ENCODE measurements around the gene PHYKPL.

The PHYKPL gene

DNA sequence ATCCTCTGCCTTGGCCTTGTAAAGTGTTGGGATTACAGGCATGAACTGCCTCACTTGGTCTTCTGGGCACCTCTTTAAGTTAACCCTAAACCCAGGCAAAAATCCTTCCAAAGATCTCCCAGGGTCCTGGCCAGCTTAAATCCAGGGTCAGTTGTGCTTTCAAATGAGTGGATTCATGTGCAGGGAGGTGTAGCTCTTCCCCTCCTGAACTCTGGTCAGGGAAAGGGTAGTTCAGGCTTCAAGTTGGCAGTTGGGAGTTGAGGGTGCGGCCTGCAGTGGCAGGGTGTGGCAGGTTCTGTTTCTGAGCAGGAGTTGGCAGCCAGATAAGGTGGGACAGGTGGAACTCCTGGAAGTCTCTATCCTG is 24.7 kb downstream of the PHYKPL start:
- TF ChIP-seq GABPA (IDR thresholded peaks at IDR 0.05; ENCODE audit: low read depth), result no peak
- peak; percentile 55 for TF ChIP-seq POLR2AphosphoS5 (IDR thresholded peaks at IDR 0.05; ENCODE audit: low read depth)
- no peak for DNase-seq (ENCODE audit: low read depth in 1 of 2, low spot score in 1 of 2)
- Histone ChIP-seq H3K4me3 (replicated peaks; ENCODE audit: insufficient read depth, low read length) (no peak overlapping the region), H3K27me3 (ENCODE audit: insufficient read depth, poor library complexity, severe bottlenecking) (no peaks in the 10 kb centered on the region), H3K27ac (replicated peaks) (no peak overlapping the region)

DNA sequence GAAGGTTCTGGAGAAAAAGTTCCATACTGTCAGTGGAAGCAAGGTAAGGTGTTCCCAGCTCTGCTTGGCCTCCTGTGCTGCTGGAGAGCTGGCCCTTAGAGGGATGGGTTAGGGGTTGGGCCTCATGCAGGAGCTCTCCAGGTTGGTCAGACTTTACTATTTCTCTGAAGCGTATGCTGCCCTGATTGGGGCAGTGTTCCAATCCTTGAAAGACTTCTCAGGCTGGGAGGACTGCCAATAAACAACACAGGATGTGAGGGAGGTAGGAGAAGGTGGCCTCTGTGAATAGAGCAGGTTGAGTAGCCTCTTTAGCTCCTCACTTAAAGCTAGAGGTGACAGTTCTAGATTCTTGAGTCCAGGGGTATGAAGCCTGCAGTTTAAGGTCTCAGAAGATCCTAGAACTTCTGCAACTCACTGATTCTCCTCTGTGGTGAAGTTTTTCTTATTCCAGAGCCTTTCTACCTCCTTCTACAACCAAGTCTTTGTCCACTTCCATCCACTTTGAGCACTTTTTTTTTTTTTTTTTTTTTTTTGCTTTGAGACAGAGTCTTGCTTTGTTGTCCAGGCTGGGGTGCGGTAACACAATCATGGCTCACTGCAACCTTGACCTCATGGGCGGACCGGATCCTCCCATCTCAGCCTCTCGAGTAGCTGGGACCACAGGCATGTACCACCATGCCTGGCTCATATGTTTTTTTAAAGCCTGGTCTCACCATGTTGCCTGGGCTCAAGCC is 25.3 kb downstream of the PHYKPL start:
- Histone ChIP-seq H3K27ac (replicated peaks) (no peak overlapping the region), H3K4me3 (replicated peaks; ENCODE audit: insufficient read depth, low read length) (no peak overlapping the region), H3K27me3 (ENCODE audit: insufficient read depth, poor library complexity, severe bottlenecking) (no peaks in the 10 kb centered on the region)
- TF ChIP-seq SPI1 (IDR thresholded peaks at IDR 0.05; ENCODE audit: borderline replicate concordance, low read depth), result no peak
- TF ChIP-seq, protein P1, sequence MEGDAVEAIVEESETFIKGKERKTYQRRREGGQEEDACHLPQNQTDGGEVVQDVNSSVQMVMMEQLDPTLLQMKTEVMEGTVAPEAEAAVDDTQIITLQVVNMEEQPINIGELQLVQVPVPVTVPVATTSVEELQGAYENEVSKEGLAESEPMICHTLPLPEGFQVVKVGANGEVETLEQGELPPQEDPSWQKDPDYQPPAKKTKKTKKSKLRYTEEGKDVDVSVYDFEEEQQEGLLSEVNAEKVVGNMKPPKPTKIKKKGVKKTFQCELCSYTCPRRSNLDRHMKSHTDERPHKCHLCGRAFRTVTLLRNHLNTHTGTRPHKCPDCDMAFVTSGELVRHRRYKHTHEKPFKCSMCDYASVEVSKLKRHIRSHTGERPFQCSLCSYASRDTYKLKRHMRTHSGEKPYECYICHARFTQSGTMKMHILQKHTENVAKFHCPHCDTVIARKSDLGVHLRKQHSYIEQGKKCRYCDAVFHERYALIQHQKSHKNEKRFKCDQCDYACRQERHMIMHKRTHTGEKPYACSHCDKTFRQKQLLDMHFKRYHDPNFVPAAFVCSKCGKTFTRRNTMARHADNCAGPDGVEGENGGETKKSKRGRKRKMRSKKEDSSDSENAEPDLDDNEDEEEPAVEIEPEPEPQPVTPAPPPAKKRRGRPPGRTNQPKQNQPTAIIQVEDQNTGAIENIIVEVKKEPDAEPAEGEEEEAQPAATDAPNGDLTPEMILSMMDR (IDR thresholded peaks at IDR 0.05; ENCODE audit: insufficient read depth, low read length), result no peak
- DNase-seq (ENCODE audit: low read depth in 1 of 2, low spot score in 1 of 2), result no peak

DNA sequence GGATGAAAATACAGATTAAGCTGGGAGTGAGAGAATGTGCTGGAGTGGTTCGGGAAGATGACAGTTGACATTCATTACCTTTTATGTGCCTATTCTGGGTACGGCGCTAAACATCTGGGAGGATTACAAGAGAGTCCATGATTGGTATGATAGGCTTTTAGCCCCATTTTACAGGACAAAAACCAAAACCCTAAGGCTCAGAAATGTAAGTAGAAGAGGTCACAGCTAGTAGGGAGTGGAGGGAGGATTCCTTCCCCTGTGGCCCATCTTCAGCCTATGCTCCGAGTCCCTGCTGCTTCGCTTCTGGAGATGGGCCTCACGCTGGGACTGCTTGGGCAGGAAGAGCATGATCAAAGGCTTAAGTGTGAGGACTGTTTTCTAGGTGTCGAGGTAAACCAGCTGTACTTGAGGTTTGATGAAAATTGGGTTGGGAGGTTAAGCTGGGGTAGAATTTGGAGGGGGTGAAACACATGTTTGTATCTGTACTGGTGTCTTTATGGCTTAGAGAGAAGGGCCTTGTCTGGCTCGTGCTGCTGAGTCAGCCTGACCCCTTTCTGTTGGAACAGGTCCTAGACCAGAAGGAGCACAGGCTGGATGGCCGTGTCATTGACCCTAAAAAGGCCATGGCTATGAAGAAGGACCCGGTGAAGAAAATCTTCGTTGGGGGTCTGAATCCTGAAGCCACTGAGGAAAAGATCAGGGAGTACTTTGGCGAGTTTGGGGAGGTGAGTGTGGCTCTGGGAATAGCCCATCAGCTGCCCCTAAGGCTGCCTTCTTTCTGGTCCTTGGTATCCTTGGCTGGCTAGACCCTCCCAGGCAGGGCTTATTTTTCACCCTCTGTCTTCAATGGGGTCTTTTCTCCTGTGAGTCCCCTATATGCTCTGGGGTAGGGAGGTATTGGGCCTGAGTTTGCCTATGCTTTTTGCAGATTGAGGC is 26.2 kb downstream of the PHYKPL start:
- TF ChIP-seq, protein P1 (IDR thresholded peaks at IDR 0.05; ENCODE audit: insufficient read depth, low read length), result no peak
- TF ChIP-seq POLR2AphosphoS5 (IDR thresholded peaks at IDR 0.05; ENCODE audit: low read depth), result peak; percentile 50
- DNase-seq (ENCODE audit: low read depth in 1 of 2, low spot score in 1 of 2), result no peak

DNA sequence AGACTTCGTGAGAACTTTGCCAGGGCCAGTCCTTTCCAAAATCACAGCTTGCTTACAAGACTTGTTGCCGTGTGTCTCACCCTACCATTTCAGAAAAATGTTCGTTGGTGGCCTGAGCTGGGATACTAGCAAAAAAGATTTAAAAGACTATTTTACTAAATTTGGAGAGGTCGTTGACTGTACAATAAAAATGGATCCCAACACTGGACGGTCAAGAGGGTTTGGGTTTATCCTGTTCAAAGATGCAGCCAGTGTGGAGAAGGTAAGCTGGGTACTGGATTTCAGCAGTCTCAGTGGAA is 26.9 kb downstream of the PHYKPL start:
- H3K4me3 ChIP-seq (replicated peaks; ENCODE audit: insufficient read depth, low read length), result peak overlapping the region; percentile 97
- TF ChIP-seq, protein P2, sequence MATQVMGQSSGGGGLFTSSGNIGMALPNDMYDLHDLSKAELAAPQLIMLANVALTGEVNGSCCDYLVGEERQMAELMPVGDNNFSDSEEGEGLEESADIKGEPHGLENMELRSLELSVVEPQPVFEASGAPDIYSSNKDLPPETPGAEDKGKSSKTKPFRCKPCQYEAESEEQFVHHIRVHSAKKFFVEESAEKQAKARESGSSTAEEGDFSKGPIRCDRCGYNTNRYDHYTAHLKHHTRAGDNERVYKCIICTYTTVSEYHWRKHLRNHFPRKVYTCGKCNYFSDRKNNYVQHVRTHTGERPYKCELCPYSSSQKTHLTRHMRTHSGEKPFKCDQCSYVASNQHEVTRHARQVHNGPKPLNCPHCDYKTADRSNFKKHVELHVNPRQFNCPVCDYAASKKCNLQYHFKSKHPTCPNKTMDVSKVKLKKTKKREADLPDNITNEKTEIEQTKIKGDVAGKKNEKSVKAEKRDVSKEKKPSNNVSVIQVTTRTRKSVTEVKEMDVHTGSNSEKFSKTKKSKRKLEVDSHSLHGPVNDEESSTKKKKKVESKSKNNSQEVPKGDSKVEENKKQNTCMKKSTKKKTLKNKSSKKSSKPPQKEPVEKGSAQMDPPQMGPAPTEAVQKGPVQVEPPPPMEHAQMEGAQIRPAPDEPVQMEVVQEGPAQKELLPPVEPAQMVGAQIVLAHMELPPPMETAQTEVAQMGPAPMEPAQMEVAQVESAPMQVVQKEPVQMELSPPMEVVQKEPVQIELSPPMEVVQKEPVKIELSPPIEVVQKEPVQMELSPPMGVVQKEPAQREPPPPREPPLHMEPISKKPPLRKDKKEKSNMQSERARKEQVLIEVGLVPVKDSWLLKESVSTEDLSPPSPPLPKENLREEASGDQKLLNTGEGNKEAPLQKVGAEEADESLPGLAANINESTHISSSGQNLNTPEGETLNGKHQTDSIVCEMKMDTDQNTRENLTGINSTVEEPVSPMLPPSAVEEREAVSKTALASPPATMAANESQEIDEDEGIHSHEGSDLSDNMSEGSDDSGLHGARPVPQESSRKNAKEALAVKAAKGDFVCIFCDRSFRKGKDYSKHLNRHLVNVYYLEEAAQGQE (IDR thresholded peaks at IDR 0.05; ENCODE audit: insufficient replicate concordance, low read depth), result no peak
- TF ChIP-seq, protein P1 (IDR thresholded peaks at IDR 0.05; ENCODE audit: insufficient read depth, low read length), result no peak
- no peak for TF ChIP-seq POLR2AphosphoS5 (IDR thresholded peaks at IDR 0.05; ENCODE audit: low read depth)
- DNase-seq (ENCODE audit: low read depth in 1 of 2, low spot score in 1 of 2), result no peak
- no peaks in the 10 kb centered on the region for H3K27me3 ChIP-seq (ENCODE audit: insufficient read depth, poor library complexity, severe bottlenecking)
- H3K27ac ChIP-seq (replicated peaks), result peak overlapping the region; percentile 48

More for the DNA sequence above, 26.2 kb downstream of the PHYKPL start:
- Histone ChIP-seq H3K27ac (replicated peaks) (peak overlapping the region; percentile 48), H3K27me3 (ENCODE audit: insufficient read depth, poor library complexity, severe bottlenecking) (no peaks in the 10 kb centered on the region), H3K4me3 (replicated peaks; ENCODE audit: insufficient read depth, low read length) (peak overlapping the region; percentile 97)
